ENCODE data around the gene GLMN.

- no peak for TF ChIP-seq CTCF (conservative IDR thresholded peaks at IDR 0.05)
- no peak for TF ChIP-seq ZFX (IDR thresholded peaks at IDR 0.05)
These were observed 48.3 kb upstream of the GLMN start for GRCh38 chr1:92346866-92347640.
